GM21737 (cell line): Measurements from ENCODE around the gene ADORA1.

Experiments used
- ATAC-seq: cut with Tn5 transposase; IDR thresholded peaks from one replicate; pipeline ENCODE4 v1.9.1; 2021; ENCODE audit warnings: mild to moderate bottlenecking, moderate library complexity; ENCODE audit not compliant: unreplicated experiment

Gene ADORA1

DNA sequence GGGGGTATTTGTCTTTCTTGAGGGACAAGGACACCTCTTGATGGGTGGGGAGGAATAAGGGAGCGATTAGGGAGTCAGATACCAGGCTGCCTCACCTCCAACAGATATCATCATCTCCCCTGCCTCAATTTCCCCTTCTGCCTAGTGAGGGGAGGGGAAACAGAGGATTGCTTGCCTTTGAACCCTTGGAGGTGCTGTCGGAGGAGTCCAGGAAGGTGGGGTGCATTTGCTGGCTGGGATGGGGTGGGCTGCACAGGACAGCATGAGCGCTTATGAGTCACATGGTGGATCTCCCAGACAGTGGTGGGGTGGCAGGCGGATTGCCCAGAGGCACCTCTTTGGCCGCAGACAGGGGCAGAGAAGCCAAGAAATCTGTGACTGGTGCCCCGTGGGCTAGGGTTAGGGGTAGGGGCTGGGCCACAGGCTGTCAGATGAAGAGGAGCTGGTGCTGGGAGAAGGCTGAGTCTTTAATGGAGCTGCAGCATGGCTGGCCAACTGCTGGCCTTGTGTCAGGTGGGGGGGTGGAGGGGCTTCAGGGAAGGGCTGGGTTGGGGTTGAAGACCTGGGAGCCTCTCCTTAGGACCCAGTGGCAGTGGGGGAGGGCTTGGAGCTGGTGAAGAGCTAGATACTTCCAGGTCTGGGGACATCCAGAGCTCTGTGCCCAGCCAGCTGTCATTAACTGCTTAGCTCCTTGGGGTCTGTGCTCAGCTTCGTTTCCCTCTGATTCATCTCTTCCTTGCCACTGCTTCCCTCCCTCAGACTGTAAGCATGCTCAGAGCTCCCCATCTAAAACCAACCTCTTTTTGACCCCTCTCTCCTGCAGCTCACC lies 7.0 kb upstream of the ADORA1 start:
- no peak for ATAC-seq

DNA sequence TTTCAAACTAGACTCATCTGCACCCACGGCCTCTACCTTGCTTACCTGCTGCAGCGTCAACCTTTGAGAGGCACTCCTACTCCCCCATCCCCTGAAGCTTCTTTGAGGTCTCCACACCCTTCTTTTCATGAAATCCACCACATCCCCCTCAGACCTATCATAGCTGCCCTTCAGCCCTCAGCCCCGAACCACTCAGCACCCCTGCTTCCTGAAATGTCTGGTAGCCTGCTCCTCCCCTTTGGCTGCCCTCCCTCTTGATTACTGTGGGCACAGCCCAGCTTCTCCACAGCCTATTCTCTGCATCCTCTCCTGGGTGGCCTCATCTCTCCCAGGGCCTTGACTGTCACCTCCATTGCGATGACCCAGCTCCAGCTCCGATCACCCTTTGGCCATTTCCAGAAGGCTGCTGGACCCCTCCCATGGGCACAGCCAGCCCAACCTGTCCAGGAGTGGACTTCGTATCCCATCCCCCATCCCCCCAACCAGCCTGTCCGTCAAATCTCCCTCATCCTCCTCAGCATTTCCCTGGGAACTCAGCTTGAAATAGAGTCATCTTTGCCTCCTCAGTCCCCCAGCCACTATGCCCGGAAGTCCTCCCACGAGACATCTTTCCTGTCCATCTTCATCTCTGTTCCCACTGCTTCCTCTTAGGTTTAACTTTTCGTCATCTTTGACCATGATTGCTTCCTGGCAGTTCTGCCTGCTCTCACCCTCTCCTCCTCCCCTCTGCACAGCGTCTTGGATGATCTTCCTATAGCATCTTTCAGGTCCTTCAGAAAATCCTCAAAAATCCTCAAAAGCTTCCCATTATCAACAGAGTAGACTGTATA lies 6.1 kb upstream of the ADORA1 start:
- ATAC-seq, result no peak

DNA sequence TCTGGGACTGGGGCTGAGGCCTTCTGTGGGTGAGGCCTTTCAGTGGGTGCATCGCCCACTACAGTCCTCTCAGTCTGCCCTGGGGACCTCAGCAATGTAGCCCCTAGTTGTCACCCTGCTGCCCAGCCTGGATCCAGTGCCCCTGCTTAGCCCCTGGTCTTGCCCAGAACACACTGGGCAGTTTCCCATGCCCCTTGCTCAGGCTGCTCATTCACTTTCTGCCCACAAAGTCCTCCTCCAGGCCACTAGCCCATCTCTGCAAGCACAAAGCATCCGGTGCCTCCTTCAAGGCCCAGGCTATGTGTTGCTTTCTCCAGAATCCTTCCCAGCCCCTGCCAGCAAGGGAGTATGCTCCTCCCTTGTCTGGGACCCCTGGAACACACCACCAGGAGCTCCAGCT lies 5.4 kb upstream of the ADORA1 start:
- ATAC-seq, result no peak

DNA sequence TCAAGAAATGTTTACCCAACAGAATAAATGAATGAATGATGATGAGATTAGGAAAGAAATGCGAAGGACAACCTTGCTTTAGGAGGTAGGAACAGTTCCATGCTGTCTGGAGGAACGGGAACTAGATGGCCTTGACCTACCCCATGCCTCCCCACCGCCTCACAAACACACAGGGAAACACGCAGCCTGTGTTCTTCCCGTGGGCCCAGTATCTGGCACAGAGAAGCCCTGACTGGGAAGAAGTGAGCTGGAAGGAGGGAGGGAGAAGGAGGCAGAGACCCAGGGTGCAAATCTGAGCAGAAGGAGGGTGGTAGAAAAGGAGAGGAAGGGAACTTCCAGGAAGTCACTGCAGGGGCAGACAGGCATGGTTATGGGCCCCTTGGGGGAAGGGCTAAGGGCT lies 3.5 kb upstream of the ADORA1 start:
- no peak for ATAC-seq

DNA sequence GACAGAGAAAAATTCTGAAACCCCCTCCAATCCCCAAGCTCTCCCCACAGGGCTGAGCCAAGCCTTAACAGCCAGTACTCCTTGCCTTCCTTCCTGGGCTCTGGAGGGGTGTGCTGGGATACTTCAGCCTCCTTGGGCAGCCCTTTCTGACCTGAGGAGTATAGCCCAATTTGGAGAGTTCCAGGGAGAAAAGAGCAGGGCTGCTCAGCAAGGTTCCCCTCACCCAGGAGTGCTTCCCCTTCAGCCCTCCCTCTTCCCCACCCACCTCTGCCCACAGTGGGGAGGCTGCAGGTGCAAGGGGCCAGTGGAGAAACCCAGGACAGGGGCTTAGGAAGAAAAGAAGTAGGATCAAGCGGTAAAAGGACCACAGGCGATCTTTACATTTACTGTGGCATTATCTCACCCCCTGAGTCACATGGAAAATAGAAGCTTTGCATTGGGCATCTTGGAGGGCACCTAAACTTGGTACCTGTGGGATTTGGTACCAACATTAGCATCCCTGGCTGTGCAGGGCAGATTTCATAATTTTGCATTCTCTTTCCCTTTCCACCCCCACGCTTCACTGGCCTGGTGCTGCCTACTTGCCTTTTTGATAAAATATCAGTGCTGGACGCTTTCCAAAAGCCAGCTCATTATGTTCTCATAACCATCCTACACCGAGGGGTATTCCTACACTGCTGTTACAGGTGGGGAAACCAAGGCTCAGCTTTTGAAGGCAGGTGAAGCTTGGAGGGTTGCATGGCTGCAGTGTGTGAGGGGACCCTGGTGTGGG lies 2.8 kb upstream of the ADORA1 start:
- ATAC-seq, result no peak

DNA sequence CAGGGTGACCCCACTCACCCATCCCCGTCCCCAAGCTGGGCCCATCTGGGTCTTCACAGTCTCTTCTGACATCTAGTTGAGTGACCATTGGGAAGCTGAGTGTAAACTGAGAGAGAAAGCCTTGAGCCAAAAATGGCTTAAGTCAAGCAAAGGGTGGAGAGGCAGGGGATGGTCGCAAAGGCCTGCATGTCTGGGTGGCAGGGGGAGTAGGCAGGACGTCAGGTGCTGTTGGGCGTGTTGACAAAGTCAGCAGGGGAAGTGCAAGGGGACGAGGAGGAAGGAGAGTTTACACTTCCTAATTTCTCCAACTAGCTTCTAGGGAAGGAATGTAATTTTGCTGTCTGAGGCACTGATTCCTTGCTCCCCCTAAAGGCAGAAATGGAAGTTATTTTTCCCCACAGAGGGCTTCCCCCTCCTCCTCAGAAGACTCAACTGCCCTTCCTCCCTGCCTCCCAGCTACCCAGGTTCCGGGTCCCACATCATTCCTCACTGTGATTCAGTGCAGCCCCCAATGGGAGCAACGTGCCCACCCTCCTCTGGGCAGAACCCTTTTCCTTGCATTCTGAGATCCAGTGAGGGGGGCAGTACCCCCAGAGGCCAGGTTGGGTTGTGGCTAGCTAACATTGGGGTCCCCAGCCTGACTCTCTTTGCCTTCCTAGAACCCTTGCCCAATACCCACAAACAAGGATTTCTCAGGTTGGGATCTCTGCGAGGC lies 1.2 kb upstream of the ADORA1 start:
- ATAC-seq, result no peak

DNA sequence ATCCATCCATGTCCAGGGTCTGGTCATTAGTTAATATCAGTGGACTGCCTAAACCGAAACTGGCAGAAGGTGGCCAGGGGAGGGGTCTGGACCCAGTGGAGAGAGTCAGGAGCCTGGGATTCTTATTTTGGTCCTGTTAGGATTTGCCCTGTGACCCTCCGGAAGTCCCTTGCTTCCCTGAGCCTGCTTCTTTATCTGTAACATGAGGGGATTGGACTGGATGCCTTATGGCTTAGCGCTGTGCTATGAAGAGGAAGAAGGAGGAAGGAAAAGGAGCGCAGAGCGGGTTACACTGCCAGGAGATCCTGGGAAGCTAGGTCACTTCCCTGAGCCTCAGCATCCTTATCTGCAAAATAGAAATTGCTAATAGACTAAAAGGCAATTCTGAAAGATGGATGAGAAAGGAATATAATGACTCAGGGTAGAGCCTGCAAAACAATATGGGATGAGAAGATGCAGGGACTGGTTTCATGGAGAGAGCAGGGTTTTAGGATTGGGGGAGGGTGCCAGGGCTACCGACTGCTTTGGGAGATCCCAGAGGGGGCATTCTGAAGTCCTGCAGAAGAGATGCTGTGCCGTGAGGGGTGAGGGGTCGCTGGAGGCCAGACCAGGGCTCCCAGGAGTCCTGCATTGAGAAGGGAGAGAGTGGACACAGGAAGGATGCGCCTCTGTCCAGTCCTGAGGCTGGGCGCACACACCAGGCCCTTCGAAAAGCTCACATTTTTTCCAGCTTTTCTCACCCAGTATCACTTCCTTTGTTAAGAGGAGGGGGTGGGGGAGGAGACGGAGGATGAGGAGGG lies 460 bp upstream of the ADORA1 start:
- no peak for ATAC-seq

DNA sequence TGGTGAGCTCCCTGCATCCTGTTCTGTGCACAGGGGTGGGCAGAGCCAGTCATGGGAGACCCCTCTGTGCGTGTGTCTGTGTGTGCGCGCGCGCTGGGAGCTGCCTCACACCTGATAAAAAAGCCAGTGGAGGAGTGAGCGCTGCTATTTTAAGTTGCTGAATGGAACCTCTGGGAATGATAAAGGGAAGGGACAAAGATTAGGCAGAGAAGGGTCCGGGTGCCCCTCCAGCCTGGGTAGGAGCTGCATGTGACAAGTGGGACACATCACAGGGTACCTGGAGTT lies 847 bp downstream of the ADORA1 start:
- no peak for ATAC-seq

DNA sequence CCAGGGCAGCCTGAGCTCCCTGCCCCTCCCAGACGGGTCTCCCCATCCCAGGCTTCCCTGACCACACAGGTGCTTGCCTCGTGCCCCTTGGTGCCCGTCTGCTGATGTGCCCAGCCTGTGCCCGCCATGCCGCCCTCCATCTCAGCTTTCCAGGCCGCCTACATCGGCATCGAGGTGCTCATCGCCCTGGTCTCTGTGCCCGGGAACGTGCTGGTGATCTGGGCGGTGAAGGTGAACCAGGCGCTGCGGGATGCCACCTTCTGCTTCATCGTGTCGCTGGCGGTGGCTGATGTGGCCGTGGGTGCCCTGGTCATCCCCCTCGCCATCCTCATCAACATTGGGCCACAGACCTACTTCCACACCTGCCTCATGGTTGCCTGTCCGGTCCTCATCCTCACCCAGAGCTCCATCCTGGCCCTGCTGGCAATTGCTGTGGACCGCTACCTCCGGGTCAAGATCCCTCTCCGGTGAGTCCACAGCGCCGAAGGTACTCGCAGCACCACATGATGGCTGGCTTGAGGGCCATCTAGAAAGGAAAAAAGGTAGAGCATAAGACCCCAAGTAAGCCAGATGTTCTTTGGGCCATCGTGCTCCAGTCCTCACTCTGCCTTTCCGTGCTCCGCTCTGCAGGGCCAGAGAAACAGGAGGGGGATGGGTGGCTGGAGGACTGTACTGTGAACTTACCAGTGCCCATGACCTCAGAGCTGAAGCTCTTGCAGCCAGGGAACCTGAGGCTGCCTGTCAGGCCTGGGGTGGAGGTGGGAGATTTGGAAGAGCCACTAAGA lies 1.4 kb downstream of the ADORA1 start:
- no peak for ATAC-seq

DNA sequence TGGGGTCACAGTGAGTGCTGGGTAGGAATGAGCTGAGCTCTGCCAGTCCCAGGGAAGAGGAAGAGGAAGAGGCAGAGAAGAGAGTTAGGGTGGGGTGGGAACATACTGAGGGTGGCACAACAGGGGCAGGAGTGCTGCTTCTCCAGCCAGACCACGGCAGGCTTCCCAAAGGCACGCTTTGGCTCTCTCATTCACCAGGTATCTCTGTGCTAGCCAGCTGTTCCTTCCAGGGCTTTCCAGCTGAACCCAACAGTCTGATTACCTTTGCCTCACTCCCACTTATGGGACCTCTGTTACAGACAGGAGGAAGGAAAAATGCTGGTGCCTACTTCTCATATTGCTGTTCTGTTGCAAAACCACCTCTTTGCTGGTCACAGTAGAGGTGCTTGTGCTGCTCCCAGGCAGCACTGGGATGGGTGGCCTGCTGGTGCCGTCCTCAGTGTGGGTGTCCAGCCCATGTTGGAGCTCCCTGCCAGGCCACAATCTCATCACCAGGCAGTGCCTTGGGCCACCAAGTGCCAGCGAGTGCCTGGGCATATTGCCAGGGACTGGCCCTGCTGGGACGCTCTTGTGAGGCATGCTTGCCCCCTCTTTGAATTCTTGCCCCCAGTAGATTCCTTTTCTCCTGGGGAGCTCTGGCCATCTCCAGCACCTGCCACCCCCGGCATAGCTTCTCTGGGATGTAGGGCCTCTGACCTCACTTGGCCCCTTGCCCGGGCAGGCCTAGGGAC lies 2.1 kb downstream of the ADORA1 start:
- no peak for ATAC-seq

DNA sequence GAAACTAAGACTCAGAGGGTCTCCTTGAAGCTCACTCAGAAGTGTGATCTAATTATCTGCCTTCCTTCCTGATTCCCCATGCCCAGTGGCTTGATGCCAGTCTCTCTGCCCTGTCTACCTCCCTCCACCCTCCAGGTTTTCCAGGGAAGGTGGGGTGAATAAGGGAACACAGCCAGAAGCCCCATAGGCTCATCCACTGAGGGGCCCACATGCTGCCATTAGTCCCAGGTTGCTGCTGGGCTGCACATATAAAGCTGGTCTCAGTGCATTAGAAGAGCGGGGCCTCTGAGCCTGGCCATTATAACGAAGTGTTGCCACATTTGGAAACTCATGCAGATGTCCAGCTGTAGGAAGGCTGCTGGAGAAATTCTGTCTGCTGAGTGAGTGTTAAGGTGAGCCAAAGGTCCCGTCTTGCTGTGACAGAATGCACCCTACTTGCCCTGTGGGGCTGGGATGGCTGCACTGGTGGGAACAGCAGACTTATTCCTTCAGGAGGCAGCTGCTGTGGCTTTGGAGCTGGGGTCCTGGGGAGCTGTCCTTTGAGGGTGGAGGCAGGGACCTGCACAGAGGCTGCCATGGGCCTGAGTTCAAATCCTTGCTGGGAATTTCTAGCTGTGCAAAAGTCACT lies 2.9 kb downstream of the ADORA1 start:
- no peak for ATAC-seq

DNA sequence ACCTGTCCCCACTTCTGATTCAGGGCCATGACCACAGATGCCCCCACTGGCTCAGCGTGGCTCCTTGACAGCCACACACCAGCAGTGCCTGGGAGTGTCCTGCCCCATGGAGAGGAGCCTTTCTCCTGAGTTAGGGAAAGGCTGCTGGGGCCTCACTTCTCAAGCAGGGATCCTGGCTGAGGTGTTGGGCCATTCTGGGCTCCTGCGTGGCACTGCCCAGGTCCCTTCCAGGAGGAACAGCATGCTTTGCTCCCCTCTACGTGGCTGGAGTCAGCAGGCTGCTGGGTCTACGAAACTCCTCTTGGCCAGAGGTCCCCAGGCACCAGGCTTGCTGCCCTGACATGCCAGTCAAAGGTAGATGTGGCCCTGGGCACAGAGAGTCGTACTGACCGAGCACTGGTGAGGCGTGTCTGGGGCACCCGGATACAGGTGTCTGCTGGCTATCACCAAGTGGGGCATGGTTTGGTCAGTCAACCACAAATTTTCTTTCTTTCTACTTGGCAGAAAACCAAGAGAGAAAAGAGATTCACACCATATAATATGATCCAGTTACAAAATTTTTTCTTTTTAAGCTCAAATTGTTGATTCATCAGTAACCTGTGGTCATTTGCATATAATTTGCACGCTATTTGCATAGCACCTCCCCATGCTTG lies 4.1 kb downstream of the ADORA1 start:
- no peak for ATAC-seq

DNA sequence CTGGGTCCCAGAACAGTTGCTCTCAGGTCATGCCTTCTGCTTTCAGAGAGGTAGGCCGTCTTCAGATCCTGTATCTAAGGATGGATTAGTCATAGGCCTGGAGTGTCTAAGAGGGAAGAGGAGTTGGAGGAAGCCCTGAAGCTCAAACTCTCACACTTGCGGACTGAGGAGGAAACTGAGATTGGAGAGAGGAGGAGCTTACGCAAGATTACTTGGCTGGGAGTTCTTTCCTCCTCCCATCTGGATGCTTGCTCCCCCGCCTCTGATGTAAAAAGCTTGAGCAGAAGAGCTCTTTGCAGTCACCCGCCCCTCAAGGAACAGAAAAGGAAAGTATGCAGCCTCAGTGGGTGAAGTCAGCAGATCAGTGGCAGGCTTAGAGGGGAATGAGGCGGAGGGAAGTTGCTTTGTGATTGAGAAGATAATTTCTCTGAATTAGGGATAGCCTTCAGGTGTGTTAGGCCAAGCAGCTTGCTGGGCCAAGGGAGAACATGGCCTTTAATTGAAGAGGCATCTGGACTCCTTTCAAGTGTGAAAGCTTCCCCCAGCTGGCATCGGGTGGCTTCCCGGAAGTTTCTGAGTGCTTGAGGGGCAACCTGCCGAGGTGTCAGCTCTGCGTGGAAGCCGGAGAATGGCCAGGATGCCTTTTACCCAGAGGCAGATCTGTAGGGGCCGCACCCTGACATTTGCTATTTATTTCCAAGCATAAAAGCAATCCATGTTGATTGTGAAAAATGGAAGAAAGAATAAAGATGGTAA lies 6.6 kb downstream of the ADORA1 start:
- ATAC-seq, result no peak

DNA sequence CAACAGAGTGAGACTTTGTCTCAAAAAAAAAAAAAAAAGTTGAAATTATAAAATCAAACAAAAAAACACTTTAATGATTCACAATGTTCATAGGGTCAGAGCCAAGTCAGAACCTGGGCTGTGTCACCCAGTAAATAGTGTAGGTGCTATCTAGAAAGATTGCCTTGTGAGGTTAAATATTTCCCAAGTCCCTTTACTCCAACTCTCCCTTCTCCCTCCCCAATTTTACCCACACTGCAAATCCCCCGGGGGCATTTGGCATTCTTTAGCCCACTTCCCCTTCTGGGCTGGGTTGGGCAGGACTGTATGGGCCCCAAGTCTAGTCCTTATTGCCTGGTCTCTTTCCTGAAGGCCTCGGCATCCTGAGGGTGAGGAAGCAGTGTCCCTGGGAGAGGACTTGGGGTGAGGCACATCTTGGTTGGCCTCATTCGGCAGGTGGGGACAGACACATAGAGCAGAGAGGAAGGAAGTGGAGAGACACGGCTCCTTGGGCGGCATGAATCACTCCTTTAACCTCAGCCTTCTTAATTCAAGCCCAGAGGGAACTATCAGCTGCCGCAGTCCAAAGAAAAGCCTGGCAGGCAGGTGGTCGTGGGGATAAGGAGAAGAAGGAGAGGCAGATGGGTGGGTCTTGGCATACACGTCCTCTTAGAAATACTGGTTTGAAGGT lies 8.2 kb downstream of the ADORA1 start:
- ATAC-seq, result no peak

DNA sequence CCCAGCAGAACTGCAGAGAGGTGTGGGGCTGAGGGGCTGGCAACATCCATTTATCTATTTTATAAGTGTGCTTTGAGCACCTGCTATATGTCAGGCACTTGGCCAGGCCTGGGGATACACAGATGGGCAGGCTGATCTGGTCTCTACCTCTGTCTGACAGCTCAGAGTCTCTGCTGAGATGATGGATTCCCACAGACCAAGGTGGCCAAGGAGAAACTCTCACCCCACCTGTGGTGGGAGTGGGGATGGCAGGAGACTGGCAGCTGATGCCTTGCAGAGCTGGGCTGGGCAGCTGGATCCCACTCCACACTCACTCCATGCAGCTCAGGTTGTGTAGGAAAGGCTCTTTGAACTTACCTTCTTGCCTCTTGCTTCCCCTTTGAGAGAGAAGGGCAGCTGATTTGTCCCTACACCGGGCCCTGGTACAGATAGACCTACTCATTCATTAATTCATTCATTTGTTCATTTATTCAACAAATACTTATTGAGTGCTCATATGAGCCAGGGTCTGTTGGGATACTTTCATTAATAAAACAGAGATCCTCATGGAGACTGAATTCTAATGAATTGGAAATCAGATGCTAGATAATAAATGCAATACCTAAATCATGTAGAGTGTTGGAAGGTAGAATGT lies 9.0 kb downstream of the ADORA1 start:
- no peak for ATAC-seq

DNA sequence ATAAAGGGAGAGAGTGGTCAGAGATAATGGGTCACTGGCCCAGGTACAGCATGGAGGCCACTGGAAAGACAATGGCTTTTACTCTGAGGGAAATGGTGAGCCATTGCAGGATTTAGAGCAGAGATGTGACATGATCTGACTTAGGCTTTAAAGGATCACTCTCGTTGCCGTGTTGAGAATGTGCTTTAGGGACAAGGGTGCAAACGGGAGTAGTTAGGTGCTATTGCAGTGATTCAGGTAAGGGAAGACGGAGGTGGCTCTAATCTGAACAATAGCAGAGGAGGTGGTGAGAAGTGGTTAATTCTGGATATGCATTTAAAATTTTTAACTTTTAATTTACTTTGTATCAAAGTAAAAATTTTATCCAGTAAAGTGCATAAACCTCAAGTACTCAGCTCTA lies 9.8 kb downstream of the ADORA1 start:
- ATAC-seq, result no peak
